ENCODE data around the gene CACYBP.

DNA sequence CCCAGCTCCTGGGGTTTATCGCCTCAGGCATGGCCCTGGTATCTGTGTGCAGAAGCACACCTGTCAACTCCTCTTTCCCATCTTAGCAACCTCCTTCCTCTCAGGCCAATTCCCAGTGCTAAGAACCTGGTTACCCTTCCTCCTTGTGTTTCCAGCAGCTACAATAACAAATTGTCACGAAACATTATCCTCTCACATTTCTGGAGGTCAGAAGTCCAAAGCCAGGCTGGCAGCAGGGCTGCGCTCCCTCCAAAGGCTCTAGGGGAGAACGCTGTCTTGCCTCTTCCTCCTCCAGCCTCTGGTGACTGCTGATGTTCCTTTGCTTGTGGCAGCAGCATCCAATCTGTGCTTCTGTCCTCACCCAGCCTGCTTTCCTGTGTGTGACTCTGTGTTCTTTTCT lies 34.2 kb downstream of the CACYBP start:
- TF ChIP-seq CTCF (IDR thresholded peaks at IDR 0.05; ENCODE audit: poor library complexity, severe bottlenecking) (no peak), EZH2 (IDR thresholded peaks at IDR 0.05; ENCODE audit: borderline replicate concordance, insufficient read depth, low read length, poor library complexity, severe bottlenecking) (no peak), REST (IDR thresholded peaks at IDR 0.05; ENCODE audit: borderline replicate concordance) (no peak)

All from neural cell (in vitro differentiated cells).